ENCODE results near the gene PTPN11. TPM values are rescaled to one million over a fixed set of nuclear protein-coding genes. Genes with fewer than 3 reads are reported as not detected.
A peak's percentile ranks its signal among the peaks of the same experiment; 100 is the strongest.

PTPN11 gene
- total and polyA plus RNA-seq, 2 experiments from 2014 or later, result 87.0 to 94.7 TPM

DNA sequence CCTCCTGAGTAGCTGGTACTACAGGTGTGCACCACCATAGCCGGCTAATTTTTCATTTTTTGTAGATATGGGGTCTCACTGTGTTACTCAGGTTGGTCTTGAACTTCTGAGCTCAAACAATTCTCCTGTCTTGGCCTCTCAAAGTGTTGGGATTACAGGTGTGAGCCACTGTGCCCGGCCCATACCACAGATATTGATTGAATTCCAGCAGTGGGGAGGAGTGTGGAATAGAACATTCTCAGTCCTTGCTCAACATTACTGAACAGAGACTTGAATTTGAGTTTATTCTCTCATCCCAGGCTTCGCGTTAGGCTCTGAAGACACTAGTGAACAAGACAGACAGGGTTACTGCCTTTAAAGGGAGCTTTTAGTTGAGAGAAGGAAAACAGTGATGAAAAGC is 39.6 kb downstream of the PTPN11 start:
- ATAC-seq (no peak), DNase-seq (ENCODE audit: low spot score) (no peak)
- Histone ChIP-seq H3F3A (replicated peaks; ENCODE audit: low read depth) (0 out of 2 replicates have a peak, but pooled peaks cover 3% of the 10 kb centered on the region), H4K20me1 (replicated peaks; ENCODE audit: insufficient read depth) (peaks cover 11% of the 10 kb centered on the region), H3K27ac (ENCODE audit: low read depth) (peak overlapping the region; percentile 63; the same call in 1 of the 2 replicates), H3K79me2 (replicated peaks; ENCODE audit: insufficient read depth) (0 out of 2 replicates have a peak, but pooled peaks cover 4% of the 10 kb centered on the region), H3K4me3 (no peak overlapping the region), H2AFZ (no peak overlapping the region), H3K9me2 (ENCODE audit: insufficient read depth) (no peaks in the 10 kb centered on the region), H3K36me3 (ENCODE audit: insufficient read depth) (peaks cover 40% of the 10 kb centered on the region), H3K27me3 (ENCODE audit: insufficient read depth) (no peaks in the 10 kb centered on the region), H3K4me2 (no peak overlapping the region), H3K4me1 (ENCODE audit: insufficient read depth) (no peaks in the 10 kb centered on the region)
- H3K4me1 Mint-ChIP-seq, result no peaks in the 10 kb centered on the region
- TF ChIP-seq NANOG (IDR thresholded peaks at IDR 0.05; ENCODE audit: borderline replicate concordance), result no peak
- TF ChIP-seq ZNF331 (CRISPR knock-in tag; IDR thresholded peaks at IDR 0.05; ENCODE audit: low read depth), result no peak
- no peak for TF ChIP-seq POLR2AphosphoS5 (IDR thresholded peaks at IDR 0.05; ENCODE audit: low read depth)
- no peak for TF ChIP-seq CREB1 (CRISPR knock-in tag; IDR thresholded peaks at IDR 0.05; ENCODE audit: low read depth)
- TF ChIP-seq, protein P1, sequence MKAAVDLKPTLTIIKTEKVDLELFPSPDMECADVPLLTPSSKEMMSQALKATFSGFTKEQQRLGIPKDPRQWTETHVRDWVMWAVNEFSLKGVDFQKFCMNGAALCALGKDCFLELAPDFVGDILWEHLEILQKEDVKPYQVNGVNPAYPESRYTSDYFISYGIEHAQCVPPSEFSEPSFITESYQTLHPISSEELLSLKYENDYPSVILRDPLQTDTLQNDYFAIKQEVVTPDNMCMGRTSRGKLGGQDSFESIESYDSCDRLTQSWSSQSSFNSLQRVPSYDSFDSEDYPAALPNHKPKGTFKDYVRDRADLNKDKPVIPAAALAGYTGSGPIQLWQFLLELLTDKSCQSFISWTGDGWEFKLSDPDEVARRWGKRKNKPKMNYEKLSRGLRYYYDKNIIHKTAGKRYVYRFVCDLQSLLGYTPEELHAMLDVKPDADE (IDR thresholded peaks at IDR 0.05), result no peak
- TF ChIP-seq JUNB (IDR thresholded peaks at IDR 0.05; ENCODE audit: unreplicated experiment), result no peak
- no peak for TF ChIP-seq EZH2 (IDR thresholded peaks at IDR 0.05; ENCODE audit: low read depth, unreplicated experiment)
- no peak for TF ChIP-seq EZH2phosphoT487 (IDR thresholded peaks at IDR 0.05; ENCODE audit: unreplicated experiment)
- no peak for TF ChIP-seq STAT1 (IDR thresholded peaks at IDR 0.05; ENCODE audit: unreplicated experiment)
- TF ChIP-seq, protein P2, sequence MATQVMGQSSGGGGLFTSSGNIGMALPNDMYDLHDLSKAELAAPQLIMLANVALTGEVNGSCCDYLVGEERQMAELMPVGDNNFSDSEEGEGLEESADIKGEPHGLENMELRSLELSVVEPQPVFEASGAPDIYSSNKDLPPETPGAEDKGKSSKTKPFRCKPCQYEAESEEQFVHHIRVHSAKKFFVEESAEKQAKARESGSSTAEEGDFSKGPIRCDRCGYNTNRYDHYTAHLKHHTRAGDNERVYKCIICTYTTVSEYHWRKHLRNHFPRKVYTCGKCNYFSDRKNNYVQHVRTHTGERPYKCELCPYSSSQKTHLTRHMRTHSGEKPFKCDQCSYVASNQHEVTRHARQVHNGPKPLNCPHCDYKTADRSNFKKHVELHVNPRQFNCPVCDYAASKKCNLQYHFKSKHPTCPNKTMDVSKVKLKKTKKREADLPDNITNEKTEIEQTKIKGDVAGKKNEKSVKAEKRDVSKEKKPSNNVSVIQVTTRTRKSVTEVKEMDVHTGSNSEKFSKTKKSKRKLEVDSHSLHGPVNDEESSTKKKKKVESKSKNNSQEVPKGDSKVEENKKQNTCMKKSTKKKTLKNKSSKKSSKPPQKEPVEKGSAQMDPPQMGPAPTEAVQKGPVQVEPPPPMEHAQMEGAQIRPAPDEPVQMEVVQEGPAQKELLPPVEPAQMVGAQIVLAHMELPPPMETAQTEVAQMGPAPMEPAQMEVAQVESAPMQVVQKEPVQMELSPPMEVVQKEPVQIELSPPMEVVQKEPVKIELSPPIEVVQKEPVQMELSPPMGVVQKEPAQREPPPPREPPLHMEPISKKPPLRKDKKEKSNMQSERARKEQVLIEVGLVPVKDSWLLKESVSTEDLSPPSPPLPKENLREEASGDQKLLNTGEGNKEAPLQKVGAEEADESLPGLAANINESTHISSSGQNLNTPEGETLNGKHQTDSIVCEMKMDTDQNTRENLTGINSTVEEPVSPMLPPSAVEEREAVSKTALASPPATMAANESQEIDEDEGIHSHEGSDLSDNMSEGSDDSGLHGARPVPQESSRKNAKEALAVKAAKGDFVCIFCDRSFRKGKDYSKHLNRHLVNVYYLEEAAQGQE (IDR thresholded peaks at IDR 0.05; ENCODE audit: unreplicated experiment), result no peak
- TF ChIP-seq, protein P3, sequence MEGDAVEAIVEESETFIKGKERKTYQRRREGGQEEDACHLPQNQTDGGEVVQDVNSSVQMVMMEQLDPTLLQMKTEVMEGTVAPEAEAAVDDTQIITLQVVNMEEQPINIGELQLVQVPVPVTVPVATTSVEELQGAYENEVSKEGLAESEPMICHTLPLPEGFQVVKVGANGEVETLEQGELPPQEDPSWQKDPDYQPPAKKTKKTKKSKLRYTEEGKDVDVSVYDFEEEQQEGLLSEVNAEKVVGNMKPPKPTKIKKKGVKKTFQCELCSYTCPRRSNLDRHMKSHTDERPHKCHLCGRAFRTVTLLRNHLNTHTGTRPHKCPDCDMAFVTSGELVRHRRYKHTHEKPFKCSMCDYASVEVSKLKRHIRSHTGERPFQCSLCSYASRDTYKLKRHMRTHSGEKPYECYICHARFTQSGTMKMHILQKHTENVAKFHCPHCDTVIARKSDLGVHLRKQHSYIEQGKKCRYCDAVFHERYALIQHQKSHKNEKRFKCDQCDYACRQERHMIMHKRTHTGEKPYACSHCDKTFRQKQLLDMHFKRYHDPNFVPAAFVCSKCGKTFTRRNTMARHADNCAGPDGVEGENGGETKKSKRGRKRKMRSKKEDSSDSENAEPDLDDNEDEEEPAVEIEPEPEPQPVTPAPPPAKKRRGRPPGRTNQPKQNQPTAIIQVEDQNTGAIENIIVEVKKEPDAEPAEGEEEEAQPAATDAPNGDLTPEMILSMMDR (conservative IDR thresholded peaks at IDR 0.05; ENCODE audit: low read depth in 2 of 2), result no peak
- TF ChIP-seq ZNF114 (CRISPR knock-in tag; IDR thresholded peaks at IDR 0.05), result no peak
- peaks cover 5% of the 10 kb centered on the region for H3K27me3 Mint-ChIP-seq (ENCODE audit: insufficient read depth, low read depth, poor library complexity)
- no peak overlapping the region for H3K4me3 Mint-ChIP-seq
- H3K9me3 Mint-ChIP-seq, result no peaks in the 10 kb centered on the region
- no peak overlapping the region for H3K27ac Mint-ChIP-seq
- H3K36me3 Mint-ChIP-seq (ENCODE audit: low read depth), result peaks cover 51% of the 10 kb centered on the region
